Activated T-cell treated with anti-CD3 and anti-CD28 coated beads for 4 hours (primary cell): ENCODE data around the gene CEP41.

ENCODE experiments used
- DNase-seq: peaks from one replicate; pipeline ENCODE4 v3.0.0-alpha.2; 2020

The CEP41 gene

DNA sequence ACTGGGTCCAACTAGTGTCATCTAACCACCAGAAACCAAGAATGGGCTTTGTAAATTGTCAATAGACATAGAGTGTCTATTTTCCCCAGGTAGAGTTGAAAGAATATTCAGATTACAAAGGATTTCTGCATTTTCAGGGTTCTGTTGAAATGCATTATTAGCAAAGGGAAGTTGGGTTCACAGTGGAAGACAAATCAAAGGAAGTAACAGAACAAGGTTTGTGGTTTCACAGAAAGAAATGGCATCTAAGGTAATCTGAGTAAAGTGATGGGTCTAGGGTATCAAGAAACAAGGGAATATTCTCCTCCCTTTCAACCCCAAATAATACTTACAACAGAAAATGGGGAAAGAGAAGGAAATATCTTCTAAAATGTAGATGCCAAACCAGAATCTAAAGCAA, 25.8 kb downstream of the CEP41 start:
- DNase-seq, result no peak

DNA sequence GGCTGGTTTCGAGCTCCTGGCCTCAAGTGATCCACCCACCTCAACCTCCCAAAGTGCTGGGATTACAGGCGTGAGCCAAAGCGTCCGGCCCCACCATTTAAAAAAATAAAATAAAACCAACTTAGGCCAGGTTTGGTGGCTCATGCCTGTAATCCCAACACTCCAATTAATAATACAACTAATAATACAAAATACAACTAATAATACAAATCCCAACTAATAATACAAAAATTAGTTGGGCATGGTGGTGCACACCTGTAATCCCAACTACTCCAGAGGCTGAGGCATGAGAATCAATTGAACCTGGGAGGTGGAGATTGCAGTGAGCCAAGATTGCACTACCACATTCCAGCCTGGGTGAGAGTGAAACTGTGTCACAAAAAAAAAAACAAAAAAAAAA, 27.6 kb downstream of the CEP41 start:
- no peak for DNase-seq

- DNase-seq, result no peak
Measured at GRCh38 chr7:130410868-130411541, 29.8 kb downstream of the CEP41 start.

DNA sequence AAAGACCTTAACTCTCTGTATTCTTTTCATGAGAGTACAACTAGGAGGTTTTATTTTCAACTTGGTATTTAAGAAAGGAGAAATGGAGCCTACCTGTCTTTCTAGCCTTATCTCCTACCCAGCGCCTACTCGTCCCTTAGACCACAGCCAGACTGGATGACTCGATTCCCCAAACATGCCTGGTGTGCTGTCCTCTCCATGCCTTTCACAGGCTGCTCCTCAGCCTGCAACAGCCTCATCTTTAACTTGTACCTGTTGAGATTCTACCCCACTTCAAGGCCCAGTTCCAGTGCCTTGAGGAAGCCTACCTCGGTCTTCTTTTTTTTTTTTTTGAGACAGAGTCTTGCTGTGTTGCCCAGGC, 31.1 kb downstream of the CEP41 start:
- DNase-seq, result no peak

- no peak for DNase-seq
Measured at GRCh38 chr7:130409067-130409711, 31.6 kb downstream of the CEP41 start.

DNA sequence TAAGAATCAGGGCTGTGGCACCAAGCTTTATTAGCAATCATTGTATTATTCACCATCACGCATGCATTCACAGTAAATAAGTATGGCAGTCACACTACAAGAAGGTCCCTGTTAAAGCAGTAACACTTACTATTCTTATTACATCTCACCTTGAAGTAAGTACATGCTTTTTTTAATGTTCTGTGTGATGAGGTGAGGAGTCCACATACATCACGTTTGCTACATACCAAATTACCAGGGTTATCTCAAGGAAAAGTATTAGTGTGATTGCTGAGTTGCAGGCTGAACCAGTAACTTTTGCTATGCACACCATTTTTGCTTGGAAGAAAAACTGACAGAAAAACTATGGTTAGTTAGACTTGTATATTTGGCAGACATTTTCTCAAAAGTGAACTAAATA, 35.8 kb downstream of the CEP41 start:
- DNase-seq, result no peak

DNA sequence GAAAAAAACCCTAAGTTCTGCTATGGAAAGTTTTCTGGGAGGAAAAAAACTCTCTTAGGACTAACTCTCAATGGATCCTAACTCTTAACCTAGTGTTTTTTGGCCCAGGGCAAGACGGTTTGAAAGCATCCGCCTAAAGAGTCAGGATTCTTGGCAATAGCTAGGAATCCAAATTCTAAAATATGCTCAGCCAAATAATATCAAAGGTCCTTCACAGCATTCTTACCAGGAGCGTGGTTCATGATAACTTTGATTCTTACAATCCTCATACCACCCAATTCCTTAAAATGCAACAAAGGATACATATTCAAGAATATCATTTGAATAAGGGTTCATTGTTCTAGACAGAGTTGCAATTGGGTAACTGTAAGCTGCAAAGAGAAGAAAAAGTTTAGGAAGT, 39.2 kb downstream of the CEP41 start:
- DNase-seq, result no peak

DNA sequence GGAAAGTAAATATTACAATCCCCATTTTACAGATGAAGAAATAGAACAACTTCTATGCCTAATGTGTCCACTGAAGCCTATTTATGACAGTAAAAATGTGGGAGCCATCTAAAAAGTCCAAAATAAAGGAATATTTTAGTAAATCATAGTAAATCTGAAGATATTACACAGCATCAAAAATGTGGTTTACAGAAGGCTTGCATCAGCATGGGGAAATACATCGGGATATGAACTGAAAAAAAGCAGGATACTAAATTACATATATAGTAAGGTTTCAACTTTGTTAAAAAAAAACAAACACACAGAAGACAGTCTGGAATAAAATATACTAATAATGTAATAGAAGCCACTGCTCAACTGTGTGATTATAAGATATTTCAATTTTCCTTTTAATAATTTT, 39.7 kb downstream of the CEP41 start:
- no peak for DNase-seq

GRCh38 chr7:130400120-130400572, 40.7 kb downstream of the CEP41 start:
- DNase-seq, result no peak

GRCh38 chr7:130398526-130399090, 42.2 kb downstream of the CEP41 start:
- DNase-seq, result no peak

DNA sequence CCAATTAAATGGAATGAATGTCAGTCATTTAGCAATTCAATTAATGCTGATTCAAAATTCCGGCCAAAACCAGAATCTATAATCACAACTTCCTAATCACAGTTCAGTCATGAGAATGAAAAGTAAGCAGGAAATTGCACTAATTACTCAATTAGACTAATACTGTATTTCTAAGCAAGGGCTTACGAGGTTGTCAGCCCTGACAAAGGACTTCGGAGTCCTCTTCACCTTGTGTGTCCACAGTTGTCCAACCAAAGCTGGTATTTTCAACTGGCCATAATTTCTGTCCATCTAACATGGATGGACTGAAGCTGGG, 43.1 kb downstream of the CEP41 start:
- DNase-seq, result no peak

DNA sequence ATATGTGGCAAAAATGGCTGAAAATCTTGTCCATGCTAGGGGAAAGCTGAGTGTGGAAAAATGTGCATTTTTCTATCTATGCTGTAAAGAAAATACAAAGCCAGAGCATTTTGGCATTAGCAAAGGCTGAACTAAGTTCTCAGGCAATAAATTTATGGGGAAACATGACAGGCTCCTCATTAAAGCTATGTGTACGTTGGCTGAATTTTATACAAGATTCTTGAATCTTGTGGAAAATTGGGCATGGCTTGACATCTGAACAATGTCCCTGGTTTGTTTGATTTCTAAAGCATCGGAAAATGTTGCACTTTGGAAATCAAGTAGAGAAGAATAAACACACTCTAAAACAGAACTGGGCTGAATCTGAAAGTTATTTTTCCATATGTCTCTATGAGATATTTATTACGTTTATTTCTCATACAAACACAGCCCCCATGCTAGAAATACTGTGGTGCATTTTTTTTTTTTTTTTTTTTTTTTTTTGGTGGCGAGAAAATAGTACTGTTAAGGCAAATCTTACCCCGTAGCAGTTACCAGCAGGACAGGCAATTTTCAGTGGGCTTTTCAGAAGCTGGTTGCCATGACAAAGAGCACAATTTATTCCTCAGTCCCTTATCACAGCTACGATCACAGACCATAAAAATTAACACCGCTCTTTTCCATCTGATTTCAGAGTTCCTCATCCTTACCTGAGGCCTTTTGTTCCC, 43.6 kb downstream of the CEP41 start:
- no peak for DNase-seq

DNA sequence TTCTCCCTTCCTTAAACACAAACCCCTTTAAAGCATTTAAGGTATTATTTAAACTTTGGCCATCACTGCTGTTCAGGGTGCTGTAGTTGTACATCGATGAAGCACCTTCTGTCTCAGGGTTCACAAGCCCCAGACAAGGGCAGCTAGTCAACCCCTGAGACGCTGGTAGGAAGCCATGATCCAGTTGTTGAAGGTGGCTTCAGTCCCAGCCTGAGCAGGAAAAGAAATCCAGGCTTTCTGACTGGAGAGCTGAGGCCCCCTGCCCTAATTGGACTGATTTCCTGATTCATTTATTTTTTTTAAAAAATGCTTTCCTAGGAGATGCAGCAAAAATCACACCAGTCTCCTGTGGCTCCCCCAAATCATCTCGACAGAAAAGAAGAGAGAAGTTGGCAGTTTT, 44.7 kb downstream of the CEP41 start:
- no peak for DNase-seq

DNA sequence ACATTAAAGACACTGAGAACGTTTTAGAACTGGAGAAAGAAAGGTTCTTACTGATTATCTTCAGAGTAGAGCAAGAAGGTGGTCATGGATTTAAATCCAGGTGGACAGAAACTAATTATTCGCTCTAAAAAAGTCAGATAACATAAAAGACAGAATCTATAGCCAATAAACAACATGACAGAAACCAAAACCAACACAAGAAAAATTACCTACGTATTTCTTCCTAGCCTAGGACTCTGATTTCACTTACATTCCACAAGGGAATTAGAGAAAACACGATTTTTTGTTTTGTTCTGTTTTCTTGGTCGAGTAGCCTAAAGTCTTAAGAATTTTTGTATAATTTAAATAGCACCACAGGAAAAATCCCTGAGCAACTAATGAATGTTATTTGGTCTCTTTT, 45.4 kb downstream of the CEP41 start:
- no peak for DNase-seq

DNA sequence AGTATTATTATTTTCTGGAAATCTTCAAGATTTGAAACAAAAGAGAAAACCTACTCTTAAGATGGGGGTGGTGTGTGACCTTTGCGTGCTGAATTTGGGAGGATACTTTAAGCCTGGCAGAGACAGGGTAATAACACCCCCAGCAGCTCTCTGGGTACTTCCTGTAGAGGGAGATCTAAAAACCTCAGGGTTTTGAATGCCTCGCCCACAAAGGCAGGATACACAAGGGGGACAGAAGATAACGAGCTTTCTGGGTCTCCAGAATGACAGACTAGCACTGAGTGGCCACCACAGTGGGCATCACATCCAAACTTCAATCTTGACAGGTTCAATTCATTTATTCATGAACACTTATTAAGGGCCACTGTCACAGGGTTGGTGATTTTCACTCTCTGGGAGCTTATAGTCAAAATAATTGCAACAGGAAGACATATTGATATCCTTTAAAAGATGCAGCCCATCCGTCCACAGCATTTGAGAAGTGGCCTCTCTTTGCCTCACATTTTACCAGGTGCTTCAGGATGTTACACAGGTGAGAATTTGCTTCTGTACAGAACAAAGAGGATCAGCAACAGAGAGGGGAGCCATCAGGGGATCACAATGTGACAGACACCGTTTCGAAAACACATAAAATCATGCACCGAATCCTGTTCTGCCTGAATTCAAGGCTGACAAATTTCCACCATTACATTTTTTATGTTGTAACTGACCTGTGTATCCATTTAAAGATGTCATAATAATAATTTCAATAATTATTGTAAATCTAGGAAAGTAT, 46.2 kb downstream of the CEP41 start:
- DNase-seq, result no peak

- no peak for DNase-seq
Measured at GRCh38 chr7:130393841-130394411, 46.9 kb downstream of the CEP41 start.

DNA sequence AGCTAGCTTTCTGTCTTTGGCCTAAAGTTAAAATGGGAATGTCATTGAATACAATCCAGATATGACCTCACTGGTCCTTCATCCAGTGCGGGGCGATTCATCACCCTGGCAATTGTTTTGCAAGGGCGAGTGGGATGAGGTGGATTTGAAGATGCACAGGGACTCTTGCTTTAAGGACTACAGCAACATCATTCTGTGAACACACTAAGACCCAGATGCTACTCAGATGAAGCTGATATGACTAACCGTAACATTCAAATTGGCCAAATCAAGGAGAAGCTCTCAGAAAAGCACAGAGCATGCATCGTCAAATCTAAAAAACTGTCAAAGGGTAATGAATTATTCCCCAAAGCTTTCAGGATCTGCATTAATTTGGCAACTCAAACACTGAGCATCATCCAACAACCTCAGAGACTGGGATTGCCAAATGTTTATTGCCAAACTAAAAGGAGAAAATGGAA, 47.7 kb downstream of the CEP41 start:
- DNase-seq, result no peak

- DNase-seq, result no peak
Measured at GRCh38 chr7:130390486-130390885, 50.3 kb downstream of the CEP41 start.

DNA sequence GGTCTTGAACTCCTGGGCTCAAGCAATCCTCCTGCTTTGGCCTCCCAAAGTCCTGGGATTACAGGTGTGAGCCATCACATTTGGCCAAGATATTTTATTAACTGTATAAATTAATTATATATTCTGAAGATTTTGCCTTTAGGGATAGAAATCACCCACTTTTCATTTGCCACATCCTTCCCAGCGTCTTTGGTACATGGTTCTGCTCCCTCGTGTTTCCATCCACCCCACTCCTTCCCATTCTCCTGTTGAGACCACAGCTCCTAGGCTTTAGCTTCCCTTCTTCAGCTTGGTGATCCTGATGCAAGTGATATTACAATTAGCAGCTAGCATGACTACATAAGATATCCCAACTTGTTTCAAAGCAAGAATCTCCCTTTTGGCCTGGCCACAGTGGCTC, 52.1 kb downstream of the CEP41 start:
- DNase-seq, result no peak

GRCh38 chr7:130387628-130388403, 53.0 kb downstream of the CEP41 start:
- no peak for DNase-seq

DNA sequence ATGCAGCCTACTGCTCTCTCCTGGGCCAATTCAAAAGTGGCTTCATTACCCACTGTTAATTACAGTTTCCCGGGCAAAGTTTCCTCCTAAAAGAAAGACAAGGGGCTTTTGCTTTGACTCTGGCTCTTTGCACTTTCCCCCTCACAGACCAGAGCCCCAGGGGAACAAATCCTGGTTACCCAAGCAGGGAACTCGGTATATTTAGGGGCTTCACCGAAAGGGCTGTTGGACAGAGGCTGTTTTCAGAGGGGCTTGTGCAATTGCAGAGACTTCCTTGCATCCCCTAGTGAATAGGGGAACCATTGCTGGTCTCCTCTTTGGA, 53.5 kb downstream of the CEP41 start:
- no peak for DNase-seq

DNA sequence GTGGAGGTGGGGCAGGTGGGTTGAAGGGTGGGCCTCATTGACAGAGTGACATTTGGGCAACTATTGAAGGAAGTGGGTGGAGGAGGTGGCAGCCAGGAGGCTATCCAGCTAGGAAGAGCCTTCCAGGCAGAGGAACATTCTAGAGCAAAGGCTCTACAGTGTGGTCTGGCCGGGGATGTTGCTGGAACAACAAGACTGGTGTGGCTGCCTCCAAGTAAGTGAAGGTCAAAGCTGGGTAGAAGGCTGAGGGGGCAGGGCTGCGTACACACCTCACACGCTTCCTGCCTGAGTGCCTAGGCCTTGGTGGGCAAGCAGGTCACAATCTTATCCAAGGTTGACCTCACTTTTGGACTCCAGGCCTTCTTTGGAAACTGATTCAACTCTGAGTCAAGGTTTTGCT, 53.9 kb downstream of the CEP41 start:
- no peak for DNase-seq
